Vagina (tissue), 2 donors: ENCODE data around the gene IL1RAPL1. TPM values are rescaled to one million over a fixed set of nuclear protein-coding genes. Genes with fewer than 3 reads are reported as not detected.

Experiments
- DNase-seq, 2 donors: peaks; one replicate each; pipeline ENCODE4 v3.0.0-alpha.2; 2017; ENCODE audit errors: extremely low spot score in 2 of 2
- H3K27ac ChIP-seq: fragments of 200-600 bp; sonication (generic); one replicate; pipeline ENCODE4 v1.5.1; 2019
- H3K27me3 ChIP-seq: fragments of 200-600 bp; sonication (generic); one replicate; pipeline ENCODE4 v1.5.1; 2019
- H3K36me3 ChIP-seq, 2 donors: fragments of 200-600 bp; sonication (generic); one replicate each; pipeline ENCODE4 v1.5.1; 2017 to 2019
- H3K4me1 ChIP-seq: fragments of 200-600 bp; sonication (generic); one replicate; pipeline ENCODE4 v1.5.1; 2019
- H3K4me3 ChIP-seq, 2 donors: fragments of 200-600 bp; sonication (generic); 1 replicate in 1 of 2; 2 replicates in 1 of 2; pipeline ENCODE4 v1.5.1; 2016 to 2019
- H3K9me3 ChIP-seq: fragments of 200-600 bp; sonication (generic); one replicate; pipeline ENCODE4 v1.5.1; 2019
- CTCF ChIP-seq, 3 experiments: fragments of 450-650 bp in 2 of 3; fragments of 200-600 bp in 1 of 3; sonication (generic) in 1 of 3; IDR thresholded peaks; one replicate each; pipeline ENCODE4 v1.5.1; 2017 to 2019; ENCODE audit warnings: antibody characterized with exemption in 3 of 3, mild to moderate bottlenecking in 2 of 3, moderate library complexity in 2 of 3
- POLR2A ChIP-seq, 2 donors: fragments of 450-650 bp; IDR thresholded peaks; one replicate each; pipeline ENCODE4 v1.6.1; 2017; ENCODE audit warnings: antibody characterized with exemption in 2 of 2, mild to moderate bottlenecking in 2 of 2, moderate library complexity in 2 of 2
- POLR2AphosphoS5 ChIP-seq, 2 donors: sonication (generic); formaldehyde crosslinking; IDR thresholded peaks; one replicate each; pipeline ENCODE4 v1.9.0; 2017; ENCODE audit warnings: antibody characterized with exemption in 2 of 2, mild to moderate bottlenecking in 2 of 2, low read depth in 1 of 2; ENCODE audit not compliant: insufficient read depth in 1 of 2
- intact Hi-C: fragments of 100-400 bp; cut with DNase I; formaldehyde crosslinking; loops from one replicate; pipeline ENCODE4 v1.15.1; 2023
- total RNA-seq: library from RNA; depleted of rRNA; stranded (reverse); fragments of >200 nt; gene quantifications from one replicate; pipeline ENCODE4 v1.2.3, GENCODE V29; 2016

IL1RAPL1 gene
- total RNA-seq, 1 donor from 2014 or later: not detected

DNA sequence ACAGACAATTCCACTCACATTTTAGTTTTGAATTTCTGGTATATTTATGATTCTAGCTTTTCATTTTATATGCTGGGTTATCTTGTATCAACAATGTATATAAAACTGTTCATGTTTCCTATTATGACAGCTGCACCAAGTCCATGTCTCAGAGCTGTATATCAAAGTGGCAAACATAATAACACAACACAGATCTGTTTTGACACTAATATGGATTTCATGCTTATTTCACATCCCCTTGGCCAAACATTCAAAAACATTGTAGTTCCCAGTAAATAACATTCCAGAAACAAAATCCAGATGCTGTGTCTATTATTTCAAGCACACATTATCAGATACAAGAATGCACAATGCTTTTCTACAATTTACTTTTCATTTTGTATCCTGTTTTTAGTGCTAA, 1247.5 kb downstream of the IL1RAPL1 start:
- no peaks in the 10 kb centered on the region for H3K9me3 ChIP-seq
- no peak overlapping the region for H3K27ac ChIP-seq
- DNase-seq: no peak
- no peak overlapping the region for H3K4me3 ChIP-seq
- no peaks in the 10 kb centered on the region for H3K4me1 ChIP-seq
- intact Hi-C loops: no loop called here
- no peaks in the 10 kb centered on the region for H3K36me3 ChIP-seq
- no peaks in the 10 kb centered on the region for H3K27me3 ChIP-seq
- TF ChIP-seq POLR2A (IDR thresholded peaks at IDR 0.05) (no peak), POLR2AphosphoS5 (IDR thresholded peaks at IDR 0.05; ENCODE audit: insufficient read depth in 1 of 2, low read depth in 1 of 2) (no peak), CTCF (IDR thresholded peaks at IDR 0.05) (no peak)

- H3K4me3 ChIP-seq: no peak overlapping the region
- TF ChIP-seq POLR2AphosphoS5 (IDR thresholded peaks at IDR 0.05; ENCODE audit: insufficient read depth in 1 of 2, low read depth in 1 of 2): no peak
- no peak for TF ChIP-seq CTCF (IDR thresholded peaks at IDR 0.05)
- TF ChIP-seq POLR2A (IDR thresholded peaks at IDR 0.05): no peak
- no peaks in the 10 kb centered on the region for H3K9me3 ChIP-seq
- no peaks in the 10 kb centered on the region for H3K27me3 ChIP-seq
- H3K4me1 ChIP-seq: no peaks in the 10 kb centered on the region
- no peak for DNase-seq
- no peaks in the 10 kb centered on the region for H3K36me3 ChIP-seq
- no peak overlapping the region for H3K27ac ChIP-seq
- intact Hi-C loops: no loop called here
These were observed 1254.5 kb downstream of the IL1RAPL1 start for GRCh38 chrX:29841750-29842149.

DNA sequence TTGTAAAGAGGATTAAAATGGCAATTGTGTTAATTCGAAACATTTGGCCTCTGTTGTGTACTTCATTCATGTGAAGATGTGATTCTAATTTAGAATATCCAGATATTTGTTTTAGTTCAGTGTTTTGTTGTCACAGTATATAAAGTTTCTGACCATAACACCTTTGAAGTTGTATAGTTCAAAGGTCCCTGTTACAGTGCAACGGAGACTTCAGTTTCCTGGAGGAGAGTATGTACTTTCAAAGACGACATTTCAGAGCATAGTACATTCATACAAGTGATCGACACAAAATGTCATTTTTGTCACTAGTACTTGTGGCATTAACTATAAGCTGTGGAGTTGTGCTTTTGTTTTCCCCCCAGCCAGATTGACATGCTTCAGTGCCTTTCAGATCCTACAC, 1255.3 kb downstream of the IL1RAPL1 start:
- H3K27ac ChIP-seq: no peak overlapping the region
- no peaks in the 10 kb centered on the region for H3K27me3 ChIP-seq
- no peaks in the 10 kb centered on the region for H3K4me1 ChIP-seq
- no peak for DNase-seq
- H3K9me3 ChIP-seq: no peaks in the 10 kb centered on the region
- H3K36me3 ChIP-seq: no peaks in the 10 kb centered on the region
- TF ChIP-seq CTCF (IDR thresholded peaks at IDR 0.05): no peak
- TF ChIP-seq POLR2A (IDR thresholded peaks at IDR 0.05): no peak
- TF ChIP-seq POLR2AphosphoS5 (IDR thresholded peaks at IDR 0.05; ENCODE audit: insufficient read depth in 1 of 2, low read depth in 1 of 2): no peak
- intact Hi-C loops: no loop called here
- no peak overlapping the region for H3K4me3 ChIP-seq

DNA sequence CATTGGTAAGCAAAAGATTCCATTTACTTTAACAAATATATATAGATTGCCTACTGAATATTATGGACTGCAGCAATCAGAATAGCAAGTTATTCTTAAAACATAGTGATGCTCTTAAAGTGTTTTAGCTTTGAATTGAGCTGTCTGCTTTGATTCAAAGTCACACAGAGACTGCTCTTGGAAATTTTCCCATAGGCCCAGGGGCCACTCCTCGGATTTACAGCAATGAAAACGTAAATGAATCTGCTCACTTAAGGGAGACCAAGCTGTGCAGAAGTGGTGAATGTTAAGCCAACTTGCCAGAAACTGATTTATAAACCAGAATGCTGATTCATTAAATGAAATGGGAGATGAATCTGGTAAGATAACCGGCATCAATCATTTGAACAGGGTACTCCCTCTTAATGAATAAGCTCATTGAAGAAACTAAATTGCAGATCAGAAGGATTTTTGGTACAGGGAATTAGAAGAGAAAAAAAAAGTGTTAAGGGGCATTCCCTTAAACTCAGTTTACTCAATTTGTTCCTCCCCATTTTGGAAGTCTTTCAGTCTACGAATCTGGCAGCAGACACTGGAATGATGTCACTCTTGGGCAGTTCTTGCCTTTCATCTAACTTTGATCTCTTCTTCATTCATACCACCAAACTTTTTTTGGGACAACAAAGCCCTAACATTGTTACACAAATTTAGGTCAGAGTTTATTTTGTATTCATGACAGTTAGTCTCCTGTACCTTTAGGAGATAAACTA, 1264.8 kb downstream of the IL1RAPL1 start:
- no peak for DNase-seq
- Histone ChIP-seq H3K27me3 (no peaks in the 10 kb centered on the region), H3K36me3 (no peaks in the 10 kb centered on the region), H3K27ac (no peak overlapping the region), H3K4me3 (no peak overlapping the region), H3K9me3 (no peaks in the 10 kb centered on the region), H3K4me1 (no peaks in the 10 kb centered on the region)
- TF ChIP-seq POLR2AphosphoS5 (IDR thresholded peaks at IDR 0.05; ENCODE audit: insufficient read depth in 1 of 2, low read depth in 1 of 2) (no peak), CTCF (IDR thresholded peaks at IDR 0.05) (no peak), POLR2A (IDR thresholded peaks at IDR 0.05) (no peak)
- intact Hi-C loops: no loop called here

DNA sequence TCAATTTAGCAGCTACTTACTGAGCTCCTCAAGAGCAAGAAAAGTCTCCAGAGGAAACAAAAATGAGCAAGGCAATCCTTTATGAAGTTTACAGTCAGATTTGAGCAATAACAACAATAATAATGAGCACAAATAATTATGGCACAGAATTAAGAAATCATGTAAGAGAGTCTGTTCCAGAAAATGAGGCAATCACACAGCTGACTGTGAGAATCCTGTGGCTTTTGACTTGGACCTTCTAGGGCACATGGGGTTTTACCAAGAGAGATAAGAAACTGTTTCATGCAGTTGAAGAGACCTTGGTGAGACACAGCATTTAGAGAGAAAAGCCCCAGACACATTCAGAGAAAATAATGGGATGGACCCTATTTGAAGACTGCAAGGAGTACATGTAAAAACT, 1265.5 kb downstream of the IL1RAPL1 start:
- intact Hi-C loops: no loop called here
- Histone ChIP-seq H3K9me3 (no peaks in the 10 kb centered on the region), H3K36me3 (no peaks in the 10 kb centered on the region), H3K4me1 (no peaks in the 10 kb centered on the region), H3K27ac (no peak overlapping the region), H3K4me3 (no peak overlapping the region), H3K27me3 (no peaks in the 10 kb centered on the region)
- no peak for TF ChIP-seq POLR2AphosphoS5 (IDR thresholded peaks at IDR 0.05; ENCODE audit: insufficient read depth in 1 of 2, low read depth in 1 of 2)
- no peak for TF ChIP-seq POLR2A (IDR thresholded peaks at IDR 0.05)
- TF ChIP-seq CTCF (IDR thresholded peaks at IDR 0.05): no peak
- DNase-seq: no peak
